ENCODE data around the gene KLHDC7A.

DNA sequence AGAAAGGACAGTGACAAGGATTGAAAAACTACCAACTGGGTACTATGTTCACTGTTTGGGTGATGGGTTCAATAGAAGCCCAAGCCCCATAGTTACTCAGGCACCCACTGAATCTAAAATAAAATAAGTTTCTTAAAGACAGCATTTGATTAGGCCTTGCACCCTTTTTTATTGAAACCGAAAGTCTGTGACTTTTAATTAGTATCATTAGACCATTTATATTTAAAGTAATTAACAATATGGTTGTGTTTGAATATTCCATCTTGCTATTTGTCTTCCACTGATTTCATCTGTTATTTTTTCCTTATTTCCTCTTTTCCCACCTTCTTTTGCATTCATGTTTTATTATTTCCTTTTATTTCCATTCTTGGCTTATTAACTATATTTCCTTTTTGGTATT is 27.4 kb downstream of the KLHDC7A start:
- TF ChIP-seq, protein P1, sequence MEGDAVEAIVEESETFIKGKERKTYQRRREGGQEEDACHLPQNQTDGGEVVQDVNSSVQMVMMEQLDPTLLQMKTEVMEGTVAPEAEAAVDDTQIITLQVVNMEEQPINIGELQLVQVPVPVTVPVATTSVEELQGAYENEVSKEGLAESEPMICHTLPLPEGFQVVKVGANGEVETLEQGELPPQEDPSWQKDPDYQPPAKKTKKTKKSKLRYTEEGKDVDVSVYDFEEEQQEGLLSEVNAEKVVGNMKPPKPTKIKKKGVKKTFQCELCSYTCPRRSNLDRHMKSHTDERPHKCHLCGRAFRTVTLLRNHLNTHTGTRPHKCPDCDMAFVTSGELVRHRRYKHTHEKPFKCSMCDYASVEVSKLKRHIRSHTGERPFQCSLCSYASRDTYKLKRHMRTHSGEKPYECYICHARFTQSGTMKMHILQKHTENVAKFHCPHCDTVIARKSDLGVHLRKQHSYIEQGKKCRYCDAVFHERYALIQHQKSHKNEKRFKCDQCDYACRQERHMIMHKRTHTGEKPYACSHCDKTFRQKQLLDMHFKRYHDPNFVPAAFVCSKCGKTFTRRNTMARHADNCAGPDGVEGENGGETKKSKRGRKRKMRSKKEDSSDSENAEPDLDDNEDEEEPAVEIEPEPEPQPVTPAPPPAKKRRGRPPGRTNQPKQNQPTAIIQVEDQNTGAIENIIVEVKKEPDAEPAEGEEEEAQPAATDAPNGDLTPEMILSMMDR (IDR thresholded peaks at IDR 0.05): no peak
- no peak for TF ChIP-seq EP300 (IDR thresholded peaks at IDR 0.05; ENCODE audit: low read depth)
- TF ChIP-seq POLR2A (IDR thresholded peaks at IDR 0.05): no peak
